Thyroid gland (tissue), 4 donors: ENCODE results near the gene TRRAP. TPM values are rescaled to one million over a fixed set of nuclear protein-coding genes. Genes with fewer than 3 reads are reported as not detected.

Source experiments
- DNase-seq, 2 donors: peaks; one replicate each; pipeline ENCODE4 v3.0.0-alpha.2; 2019
- H3K27ac ChIP-seq, 3 donors: fragments of 200-600 bp; sonication (generic); 1 replicate in 2 of 3; 2 replicates in 1 of 3; pipeline ENCODE4 v1.5.1; 2016 to 2019; ENCODE audit warnings: mild to moderate bottlenecking in 1 of 3, moderate library complexity in 1 of 3
- H3K27me3 ChIP-seq: fragments of 200-600 bp; sonication (generic); one replicate; pipeline ENCODE4 v1.5.1; 2019
- H3K36me3 ChIP-seq, 2 donors: fragments of 200-600 bp; sonication (generic); one replicate each; pipeline ENCODE4 v1.5.1; 2016 to 2019
- H3K4me1 ChIP-seq, 2 donors: fragments of 200-600 bp; sonication (generic); one replicate each; pipeline ENCODE4 v1.5.1; 2017 to 2019
- H3K4me3 ChIP-seq, 3 donors: fragments of 200-600 bp; sonication (generic); replicated peaks in 1 of 3; 1 replicate in 2 of 3; 2 replicates in 1 of 3; pipeline ENCODE4 v1.5.1; 2016; ENCODE audit warnings: mild to moderate bottlenecking in 1 of 3
- H3K9me3 ChIP-seq: fragments of 200-600 bp; sonication (generic); one replicate; pipeline ENCODE4 v1.5.1; 2017
- CTCF ChIP-seq, 6 experiments: fragments of 200-600 bp in 3 of 6; fragments of 450-650 bp in 3 of 6; sonication (generic) in 3 of 6; IDR thresholded peaks; one replicate each; pipeline ENCODE4 v1.5.1; 2016 to 2019; ENCODE audit warnings: antibody characterized with exemption in 6 of 6, mild to moderate bottlenecking in 2 of 6, inconsistent platforms in 1 of 6, moderate library complexity in 1 of 6
- POLR2A ChIP-seq, 2 donors: fragments of 450-650 bp; IDR thresholded peaks; one replicate each; pipeline ENCODE4 v1.6.1; 2017; ENCODE audit warnings: antibody characterized with exemption in 2 of 2, mild to moderate bottlenecking in 2 of 2, moderate library complexity in 1 of 2
- WGBS, 2 donors: methylation state at CpG; one replicate each; pipeline ENCODE4 v1.1.5; 2017; 5-methylcytosine and 5-hydroxymethylcytosine counted together
- intact Hi-C: fragments of 100-400 bp; cut with DNase I; formaldehyde crosslinking; loops from one replicate; pipeline ENCODE4 v1.15.1; 2023
- total RNA-seq, 4 donors: library from RNA; depleted of rRNA; stranded (reverse); fragments of >200 nt; gene quantifications; one replicate each; pipeline ENCODE4 v1.2.3, GENCODE V29; 2016

The TRRAP gene
- total RNA-seq, 4 donors from 2014 or later: 43.5 to 72.6 (median 52.2) TPM

GRCh38 chr7:98880485-98880884 is 2.2 kb downstream of the TRRAP start:
- TF ChIP-seq CTCF (IDR thresholded peaks at IDR 0.05): no peak
- TF ChIP-seq POLR2A (IDR thresholded peaks at IDR 0.05): no peak
- 85 to 89% methylated on average over 8 of the region's 8 CpGs for WGBS, 2 donors
- no peak overlapping the region for H3K4me3 ChIP-seq

GRCh38 chr7:98881561-98882315 is 3.4 kb downstream of the TRRAP start:
- WGBS, 2 donors: 90 to 91% methylated on average over 9 of the region's 9 CpGs
- Histone ChIP-seq H3K4me1 (peaks cover 6 to 20% of the 10 kb centered on the region in 2 donors), H3K36me3 (peaks cover 7 to 32% of the 10 kb centered on the region in 2 donors), H3K4me3 (no peak overlapping the region), H3K27ac (no peak overlapping the region), H3K9me3 (no peaks in the 10 kb centered on the region), H3K27me3 (no peaks in the 10 kb centered on the region)
- no peak for DNase-seq
- intact Hi-C loops: no loop called here
- TF ChIP-seq POLR2A (IDR thresholded peaks at IDR 0.05) (no peak), CTCF (IDR thresholded peaks at IDR 0.05) (no peak)

More at GRCh38 chr7:98880485-98880884, 2.2 kb downstream of the TRRAP start:
- Histone ChIP-seq H3K27ac (no peak overlapping the region), H3K4me1 (peaks cover 6 to 20% of the 10 kb centered on the region in 2 donors), H3K27me3 (no peaks in the 10 kb centered on the region), H3K9me3 (no peaks in the 10 kb centered on the region), H3K36me3 (peaks cover 7 to 32% of the 10 kb centered on the region in 2 donors)
- intact Hi-C loops: no loop called here
- no peak for DNase-seq

GRCh38 chr7:98884416-98884815 is 6.1 kb downstream of the TRRAP start:
- intact Hi-C loops: no loop called here
- H3K27me3 ChIP-seq: no peaks in the 10 kb centered on the region
- H3K36me3 ChIP-seq: peaks cover 10 to 41% of the 10 kb centered on the region in 2 donors
- H3K4me1 ChIP-seq: peaks cover 6 to 14% of the 10 kb centered on the region in 2 donors
- TF ChIP-seq POLR2A (IDR thresholded peaks at IDR 0.05) (no peak), CTCF (IDR thresholded peaks at IDR 0.05) (no peak)
- H3K27ac ChIP-seq: no peak overlapping the region
- DNase-seq: no peak
- WGBS, 2 donors: 85 to 89% methylated on average over 4 of the region's 4 CpGs
- H3K4me3 ChIP-seq: no peak overlapping the region
- no peaks in the 10 kb centered on the region for H3K9me3 ChIP-seq

- Histone ChIP-seq H3K36me3 (peaks cover 25 to 54% of the 10 kb centered on the region in 2 donors), H3K4me1 (no peaks in the 10 kb centered on the region), H3K9me3 (no peaks in the 10 kb centered on the region), H3K27me3 (no peaks in the 10 kb centered on the region), H3K27ac (no peak overlapping the region), H3K4me3 (no peak overlapping the region)
- TF ChIP-seq CTCF (IDR thresholded peaks at IDR 0.05) (no peak), POLR2A (IDR thresholded peaks at IDR 0.05) (no peak)
- intact Hi-C loops: no loop called here
- DNase-seq: no peak
These were observed 8.7 kb downstream of the TRRAP start for GRCh38 chr7:98887038-98887437.

- H3K27ac ChIP-seq: no peak overlapping the region
- no peaks in the 10 kb centered on the region for H3K9me3 ChIP-seq
- no peaks in the 10 kb centered on the region for H3K4me1 ChIP-seq
- H3K27me3 ChIP-seq: no peaks in the 10 kb centered on the region
- no peak for DNase-seq
- TF ChIP-seq POLR2A (IDR thresholded peaks at IDR 0.05) (no peak), CTCF (IDR thresholded peaks at IDR 0.05) (no peak)
- no peak overlapping the region for H3K4me3 ChIP-seq
- peaks cover 49 to 69% of the 10 kb centered on the region in 2 donors for H3K36me3 ChIP-seq
- intact Hi-C loops: no loop called here
- 97 to 98% methylated on average over 7 of the region's 7 CpGs for WGBS, 2 donors
These were observed 14.3 kb downstream of the TRRAP start for GRCh38 chr7:98892609-98893008.
